Measurements from ENCODE around the gene LRRC1.

LRRC1 gene

GRCh38 chr6:53830366-53830765, 35.6 kb downstream of the LRRC1 start:
- no peaks in the 10 kb centered on the region for H3K9me3 ChIP-seq
- H3K36me3 ChIP-seq (replicated peaks), result no peaks in the 10 kb centered on the region
- in situ Hi-C loops (cut with MboI; ENCODE audit: low sequenced_read_pairs), result no loop called here
- H3K4me3 ChIP-seq, result no peak overlapping the region
- DNase-seq (ENCODE audit: low spot score in 2 of 2), result no peak
- no peaks in the 10 kb centered on the region for H3K27me3 ChIP-seq (ENCODE audit: low read depth)
- H3K4me1 ChIP-seq, result peaks cover 95% of the 10 kb centered on the region

- Histone ChIP-seq H3K9me3 (no peaks in the 10 kb centered on the region), H3K27me3 (ENCODE audit: low read depth) (no peaks in the 10 kb centered on the region)
- in situ Hi-C loops (cut with MboI; ENCODE audit: low sequenced_read_pairs), result no loop called here
These were observed 36.5 kb downstream of the LRRC1 start for GRCh38 chr6:53831081-53831869.

GRCh38 chr6:53831936-53832660, 37.3 kb downstream of the LRRC1 start:
- no peak overlapping the region for H3K4me3 ChIP-seq
- no peaks in the 10 kb centered on the region for H3K36me3 ChIP-seq (replicated peaks)
- no peak for DNase-seq (ENCODE audit: low spot score in 2 of 2)
- H3K9me3 ChIP-seq, result no peaks in the 10 kb centered on the region
- H3K4me1 ChIP-seq, result peaks cover 100% of the 10 kb centered on the region
- H3K27me3 ChIP-seq (ENCODE audit: low read depth), result no peaks in the 10 kb centered on the region
- in situ Hi-C loops (cut with MboI; ENCODE audit: low sequenced_read_pairs), result no loop called here

More at GRCh38 chr6:53831081-53831869, 36.5 kb downstream of the LRRC1 start:
- Histone ChIP-seq H3K4me3 (no peak overlapping the region), H3K36me3 (replicated peaks) (no peaks in the 10 kb centered on the region), H3K4me1 (peaks cover 100% of the 10 kb centered on the region)
- DNase-seq (ENCODE audit: low spot score in 2 of 2), result peak; percentile 39 to 93

GRCh38 chr6:53833155-53833554, 38.4 kb downstream of the LRRC1 start:
- no peaks in the 10 kb centered on the region for H3K36me3 ChIP-seq (replicated peaks)
- in situ Hi-C loops (cut with MboI; ENCODE audit: low sequenced_read_pairs), result no loop called here
- no peak for DNase-seq (ENCODE audit: low spot score in 2 of 2)
- no peaks in the 10 kb centered on the region for H3K9me3 ChIP-seq
- H3K4me3 ChIP-seq, result no peak overlapping the region
- H3K4me1 ChIP-seq, result peaks cover 100% of the 10 kb centered on the region
- no peaks in the 10 kb centered on the region for H3K27me3 ChIP-seq (ENCODE audit: low read depth)

- in situ Hi-C loops (cut with MboI; ENCODE audit: low sequenced_read_pairs), result no loop called here
- no peak overlapping the region for H3K4me3 ChIP-seq
- DNase-seq (ENCODE audit: low spot score in 2 of 2), result no peak
- no peaks in the 10 kb centered on the region for H3K36me3 ChIP-seq (replicated peaks)
- no peaks in the 10 kb centered on the region for H3K9me3 ChIP-seq
- no peaks in the 10 kb centered on the region for H3K27me3 ChIP-seq (ENCODE audit: low read depth)
- H3K4me1 ChIP-seq, result peaks cover 95% of the 10 kb centered on the region
These were observed 39.3 kb downstream of the LRRC1 start for GRCh38 chr6:53834132-53834531.

- in situ Hi-C loops (cut with MboI; ENCODE audit: low sequenced_read_pairs), result no loop called here
- Histone ChIP-seq H3K36me3 (replicated peaks) (no peaks in the 10 kb centered on the region), H3K4me1 (peaks cover 60% of the 10 kb centered on the region), H3K27me3 (ENCODE audit: low read depth) (no peaks in the 10 kb centered on the region), H3K4me3 (no peak overlapping the region), H3K9me3 (no peaks in the 10 kb centered on the region)
- peak; percentile 67 to 100 for DNase-seq (ENCODE audit: low spot score in 2 of 2)
These were observed 43.3 kb downstream of the LRRC1 start for GRCh38 chr6:53837865-53838769.

GRCh38 chr6:53840027-53840426, 45.2 kb downstream of the LRRC1 start:
- no peaks in the 10 kb centered on the region for H3K9me3 ChIP-seq
- no peak overlapping the region for H3K4me3 ChIP-seq
- in situ Hi-C loops (cut with MboI; ENCODE audit: low sequenced_read_pairs), result no loop called here
- no peaks in the 10 kb centered on the region for H3K36me3 ChIP-seq (replicated peaks)
- no peaks in the 10 kb centered on the region for H3K27me3 ChIP-seq (ENCODE audit: low read depth)
- peaks cover 41% of the 10 kb centered on the region for H3K4me1 ChIP-seq
- DNase-seq (ENCODE audit: low spot score in 2 of 2), result no peak

GRCh38 chr6:53845280-53846195, 50.7 kb downstream of the LRRC1 start:
- H3K27me3 ChIP-seq (ENCODE audit: low read depth), result no peaks in the 10 kb centered on the region
- DNase-seq (ENCODE audit: low spot score in 2 of 2), result no peak
- H3K4me3 ChIP-seq, result no peak overlapping the region
- H3K36me3 ChIP-seq (replicated peaks), result no peaks in the 10 kb centered on the region
- H3K9me3 ChIP-seq, result no peaks in the 10 kb centered on the region
- peaks cover 23% of the 10 kb centered on the region for H3K4me1 ChIP-seq
- in situ Hi-C loops (cut with MboI; ENCODE audit: low sequenced_read_pairs), result no loop called here

GRCh38 chr6:53846250-53846649, 51.4 kb downstream of the LRRC1 start:
- no peaks in the 10 kb centered on the region for H3K9me3 ChIP-seq
- in situ Hi-C loops (cut with MboI; ENCODE audit: low sequenced_read_pairs), result no loop called here
- H3K4me1 ChIP-seq, result peaks cover 30% of the 10 kb centered on the region
- H3K36me3 ChIP-seq (replicated peaks), result no peaks in the 10 kb centered on the region
- H3K4me3 ChIP-seq, result no peak overlapping the region
- no peaks in the 10 kb centered on the region for H3K27me3 ChIP-seq (ENCODE audit: low read depth)
- DNase-seq (ENCODE audit: low spot score in 2 of 2), result no peak

GRCh38 chr6:53847796-53848314, 53.0 kb downstream of the LRRC1 start:
- Histone ChIP-seq H3K9me3 (no peaks in the 10 kb centered on the region), H3K36me3 (replicated peaks) (no peaks in the 10 kb centered on the region; the same call in 1 of the 2 replicates), H3K27me3 (ENCODE audit: low read depth) (no peaks in the 10 kb centered on the region), H3K4me1 (peaks cover 35% of the 10 kb centered on the region), H3K4me3 (no peak overlapping the region)
- in situ Hi-C loops (cut with MboI; ENCODE audit: low sequenced_read_pairs), result no loop called here
- DNase-seq (ENCODE audit: low spot score in 2 of 2), result no peak

- Histone ChIP-seq H3K4me3 (no peak overlapping the region), H3K36me3 (replicated peaks) (no peaks in the 10 kb centered on the region; the same call in 1 of the 2 replicates), H3K27me3 (ENCODE audit: low read depth) (no peaks in the 10 kb centered on the region), H3K4me1 (peaks cover 35% of the 10 kb centered on the region), H3K9me3 (no peaks in the 10 kb centered on the region)
- DNase-seq (ENCODE audit: low spot score in 2 of 2), result peak in 1 of 2 experiments; percentile 92
- in situ Hi-C loops (cut with MboI; ENCODE audit: low sequenced_read_pairs), result no loop called here
These were observed 55.7 kb downstream of the LRRC1 start for GRCh38 chr6:53850527-53850926.

- Histone ChIP-seq H3K4me3 (no peak overlapping the region), H3K36me3 (replicated peaks) (no peaks in the 10 kb centered on the region; the same call in 1 of the 2 replicates), H3K9me3 (no peaks in the 10 kb centered on the region), H3K4me1 (peaks cover 36% of the 10 kb centered on the region), H3K27me3 (ENCODE audit: low read depth) (no peaks in the 10 kb centered on the region)
- in situ Hi-C loops (cut with MboI; ENCODE audit: low sequenced_read_pairs), result no loop called here
- no peak for DNase-seq (ENCODE audit: low spot score in 2 of 2)
These were observed 56.8 kb downstream of the LRRC1 start for GRCh38 chr6:53851561-53851960.

All from HAP-1 (cell line).